Caco-2 (cell line): ENCODE data around the gene ZKSCAN1. TPM values are rescaled to one million over a fixed set of nuclear protein-coding genes. Genes with fewer than 3 reads are reported as not detected.

Experiments
- BruUV-seq: library from RNA; stranded (reverse); fragments of 400-500 nt; replicated peaks from 2 replicates; lab custom pipeline; 2021; lab: Mats Ljungman, UMichigan
- CTCF ChIA-PET: fragments of 300-600 bp; sonication (Branson Sonifier 250); formaldehyde crosslinking; loops from one replicate; lab custom pipeline; 2022; ENCODE audit warnings: antibody characterized with exemption; lab: Charles Lee
- POLR2A ChIA-PET: fragments of 300-600 bp; sonication (Branson Sonifier 250); formaldehyde crosslinking; loops from one replicate; lab custom pipeline; 2022; ENCODE audit warnings: antibody characterized with exemption; lab: Charles Lee
- DNase-seq, 2 experiments: peaks; one replicate each; pipeline versions ENCODE4 v3.0.0 to v3.0.0-alpha.2; 2020 to 2022
- H3K27me3 ChIP-seq: replicated peaks from 2 replicates; pipeline ENCODE4 v1.6.0; 2011; ENCODE audit warnings: low read length; ENCODE audit not compliant: control insufficient read depth, insufficient read depth
- H3K36me3 ChIP-seq: 2 replicates; pipeline ENCODE4 v1.5.1; 2011; ENCODE audit warnings: low read length; ENCODE audit not compliant: control insufficient read depth, insufficient read depth
- H3K4me1 ChIP-seq: fragments of 250-450 bp; sonication (Bioruptor Pico); 2 replicates; pipeline ENCODE4 v1.5.1; 2020; ENCODE audit warnings: mild to moderate bottlenecking
- H3K4me3 ChIP-seq: 2 replicates; pipeline ENCODE4 v1.5.1; 2011; ENCODE audit warnings: low read depth, mild to moderate bottlenecking, control low read depth, low read length
- H3K9me3 ChIP-seq: fragments of 250-450 bp; sonication (Bioruptor Pico); 2 replicates; pipeline ENCODE4 v1.5.1; 2020; ENCODE audit warnings: mild to moderate bottlenecking, moderate library complexity
- H3K27ac Mint-ChIP-seq: one replicate; pipeline ENCODE4 v1.8.0; 2022; ENCODE audit warnings: mixed read lengths; ENCODE audit not compliant: unreplicated experiment
- H3K27me3 Mint-ChIP-seq: one replicate; pipeline ENCODE4 v1.8.0; 2022; ENCODE audit warnings: mixed read lengths; ENCODE audit not compliant: insufficient read depth, unreplicated experiment
- H3K36me3 Mint-ChIP-seq: one replicate; pipeline ENCODE4 v1.8.0; 2022; ENCODE audit warnings: mild to moderate bottlenecking, mixed read lengths; ENCODE audit not compliant: insufficient read depth, unreplicated experiment
- H3K4me1 Mint-ChIP-seq: one replicate; pipeline ENCODE4 v1.8.0; 2022; ENCODE audit warnings: low read depth, mixed read lengths; ENCODE audit not compliant: unreplicated experiment
- H3K4me3 Mint-ChIP-seq: one replicate; pipeline ENCODE4 v1.8.0; 2022; ENCODE audit warnings: mild to moderate bottlenecking, moderate library complexity, mixed read lengths; ENCODE audit not compliant: unreplicated experiment
- H3K9me3 Mint-ChIP-seq: one replicate; pipeline ENCODE4 v1.8.0; 2022; ENCODE audit warnings: mixed read lengths; ENCODE audit not compliant: unreplicated experiment
- CTCF ChIP-seq, 2 experiments: fragments of 200-600 bp in 1 of 2; IDR thresholded peaks; 1 replicate in 1 of 2; 2 replicates in 1 of 2; pipeline versions ENCODE4 v1.5.1 to v1.8.0; 2011 to 2022; ENCODE audit warnings: antibody characterized with exemption in 1 of 2, control low read depth in 1 of 2, inconsistent platforms in 1 of 2, low read depth in 1 of 2, low read length in 1 of 2, mild to moderate bottlenecking in 1 of 2, moderate library complexity in 1 of 2; ENCODE audit not compliant: insufficient read depth in 1 of 2, severe bottlenecking in 1 of 2, unreplicated experiment in 1 of 2
- intact Hi-C: fragments of 100-400 bp; cut with micrococcal nuclease; formaldehyde crosslinking; loops from one replicate; pipeline ENCODE4 v1.10.0; 2022; ENCODE audit not compliant: unreplicated experiment
- total RNA-seq: library from RNA; stranded (reverse); gene quantifications from 2 replicates; pipeline ENCODE4 v1.2.3, GENCODE V29; 2022

The ZKSCAN1 gene
- total RNA-seq, 1 experiment from 2014 or later: 44.8 TPM

- no peak for TF ChIP-seq CTCF (IDR thresholded peaks at IDR 0.05; ENCODE audit: insufficient read depth in 1 of 2, low read depth in 1 of 2, low read length in 1 of 2, severe bottlenecking in 1 of 2, unreplicated experiment in 1 of 2)
- H3K4me1 Mint-ChIP-seq: peaks cover 14% of the 10 kb centered on the region
- Histone ChIP-seq H3K4me1 (peaks cover 24% of the 10 kb centered on the region), H3K27me3 (no peaks in the 10 kb centered on the region), H3K36me3 (peaks cover 3% of the 10 kb centered on the region), H3K9me3 (0 out of 2 replicates have a peak, but pooled peaks cover 7% of the 10 kb centered on the region), H3K4me3 (peak overlapping the region; percentile 74)
- peaks cover 65% of the 10 kb centered on the region for H3K36me3 Mint-ChIP-seq
- H3K4me3 Mint-ChIP-seq: peak overlapping the region; percentile 83
- ChIA-PET POLR2A (interaction anchor here (0.9 to 1.0 kb wide), 2 partner anchors 59 to 68 kb away, joined by 3 read pairs; partner anchors contain the start of gene LAMTOR4), CTCF (no interaction called here)
- BruUV-seq: TSS peak; percentile 60
- H3K9me3 Mint-ChIP-seq: no peaks in the 10 kb centered on the region
- intact Hi-C loops: loop anchor here (1.0 to 2.0 kb wide), 4 partner anchors 20 to 162 kb away; partner anchors contain the start of genes AP4M1, MCM7, TRIM4 and ZSCAN21
- H3K27ac Mint-ChIP-seq: peak overlapping the region; percentile 46
- H3K27me3 Mint-ChIP-seq: no peaks in the 10 kb centered on the region
- DNase-seq: peak in 1 of 2 experiments; percentile 39
Measured at GRCh38 chr7:100080907-100081534, 65.6 kb downstream of the ZKSCAN1 start.

GRCh38 chr7:100081535-100082102, 66.2 kb downstream of the ZKSCAN1 start, which contains the start of gene ZNF3:
Gene ZNF3 (minus strand): TSS chr7:100081723. CDS start chr7:100077357, 4,366 bp downstream.
- TF ChIP-seq CTCF (IDR thresholded peaks at IDR 0.05; ENCODE audit: insufficient read depth in 1 of 2, low read depth in 1 of 2, low read length in 1 of 2, severe bottlenecking in 1 of 2, unreplicated experiment in 1 of 2): peak; percentile 89 to 91
- peaks cover 1% of the 10 kb centered on the region for H3K36me3 ChIP-seq
- H3K27ac Mint-ChIP-seq: peak within 1 kb of the TSS; percentile 46
- no peaks in the 10 kb centered on the region for H3K9me3 Mint-ChIP-seq
- H3K4me1 Mint-ChIP-seq: peaks cover 14% of the 10 kb centered on the region
- intact Hi-C loops: loop anchor here (1.0 to 2.0 kb wide), 4 partner anchors 19 to 163 kb away; partner anchors contain the start of genes AP4M1, MCM7, TRIM4 and ZSCAN21
- H3K4me3 Mint-ChIP-seq: peak within 1 kb of the TSS; percentile 83
- H3K27me3 Mint-ChIP-seq: no peaks in the 10 kb centered on the region
- no TSS peak for BruUV-seq
- no peaks in the 10 kb centered on the region for H3K27me3 ChIP-seq
- H3K4me1 ChIP-seq: peaks cover 24% of the 10 kb centered on the region
- peak within 1 kb of the TSS; percentile 74 for H3K4me3 ChIP-seq
- peak; percentile 99 for DNase-seq
- ChIA-PET CTCF (interaction anchor here (0.7 to 1.2 kb wide), 3 partner anchors 19 to 166 kb away, joined by 3 to 7 read pairs (median 4); partner anchors contain the start of genes AP4M1 and MCM7), POLR2A (interaction anchor here (1.0 to 1.2 kb wide), 3 partner anchors 20 to 67 kb away, joined by 3 to 13 read pairs (median 4); partner anchors contain the start of genes AP4M1, LAMTOR4, MCM7 and ZSCAN21)
- H3K36me3 Mint-ChIP-seq: peaks cover 59% of the 10 kb centered on the region
- 0 out of 2 replicates have a peak, but pooled peaks cover 4% of the 10 kb centered on the region for H3K9me3 ChIP-seq

GRCh38 chr7:100082978-100083377, 67.6 kb downstream of the ZKSCAN1 start:
- no TSS peak for BruUV-seq
- ChIA-PET POLR2A (interaction anchor here (0.5 to 1.2 kb wide), 6 partner anchors 19 to 896 kb away, joined by 3 to 13 read pairs (median 4); partner anchors contain the start of genes AP4M1, MCM7 and ZSCAN21), CTCF (interaction anchor here (0.6 to 1.2 kb wide), 9 partner anchors 18 to 89 kb away, joined by 3 to 7 read pairs (median 3); partner anchors contain the start of genes AP4M1, MCM7 and ZSCAN21)
- H3K36me3 ChIP-seq: no peaks in the 10 kb centered on the region; the same call in 1 of the 2 replicates
- no peaks in the 10 kb centered on the region for H3K9me3 Mint-ChIP-seq
- H3K27ac Mint-ChIP-seq: peak overlapping the region; percentile 46
- DNase-seq: no peak
- no peak for TF ChIP-seq CTCF (IDR thresholded peaks at IDR 0.05; ENCODE audit: insufficient read depth in 1 of 2, low read depth in 1 of 2, low read length in 1 of 2, severe bottlenecking in 1 of 2, unreplicated experiment in 1 of 2)
- no peaks in the 10 kb centered on the region for H3K9me3 ChIP-seq
- no peak overlapping the region for H3K4me3 ChIP-seq
- peaks cover 14% of the 10 kb centered on the region for H3K4me1 Mint-ChIP-seq
- H3K36me3 Mint-ChIP-seq: peaks cover 45% of the 10 kb centered on the region
- H3K27me3 Mint-ChIP-seq: no peaks in the 10 kb centered on the region
- H3K27me3 ChIP-seq: no peaks in the 10 kb centered on the region
- intact Hi-C loops: no loop called here
- peaks cover 27% of the 10 kb centered on the region for H3K4me1 ChIP-seq
- peak overlapping the region; percentile 83 for H3K4me3 Mint-ChIP-seq
